Measurements from ENCODE around the gene HS3ST5. TPM values are rescaled to one million over a fixed set of nuclear protein-coding genes. Genes with fewer than 3 reads are reported as not detected.
"Not testable (repeated sequence)": the region's sequence is repeated elsewhere in the genome, so short reads cannot be mapped to it uniquely, and the experiment has no call there.

HS3ST5 gene
- total and polyA plus RNA-seq, 7 donors = 0.28 to 1.1 (median 0.36) TPM; not detected in 2

DNA sequence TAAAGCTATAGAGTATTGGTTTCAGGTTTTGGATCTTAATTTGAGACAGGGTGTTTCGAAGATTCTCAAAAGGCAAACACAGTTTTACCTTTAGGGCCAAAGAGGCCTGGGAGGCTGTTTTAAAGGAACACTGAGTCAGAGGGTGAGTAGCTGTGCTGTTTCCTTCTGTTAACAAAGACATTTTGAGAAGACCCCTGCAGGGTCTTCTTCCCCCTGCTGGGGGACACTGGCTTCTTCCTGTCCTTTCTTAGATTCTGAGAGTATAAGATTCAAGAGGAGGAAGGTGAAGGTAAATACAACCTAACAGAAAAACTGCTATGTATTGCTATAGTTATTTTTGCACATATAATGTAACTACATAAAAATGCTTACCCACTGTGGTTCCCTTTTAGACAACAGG lies 19.0 kb downstream of the HS3ST5 start:
- no peak for DNase-seq
- H3K36me3 ChIP-seq = no peaks in the 10 kb centered on the region
- H3K27me3 ChIP-seq = no peaks in the 10 kb centered on the region
- H3K4me3 ChIP-seq = no peak overlapping the region
- intact Hi-C loops (cut with DNase I) = no loop called here
- TF ChIP-seq, protein P1, sequence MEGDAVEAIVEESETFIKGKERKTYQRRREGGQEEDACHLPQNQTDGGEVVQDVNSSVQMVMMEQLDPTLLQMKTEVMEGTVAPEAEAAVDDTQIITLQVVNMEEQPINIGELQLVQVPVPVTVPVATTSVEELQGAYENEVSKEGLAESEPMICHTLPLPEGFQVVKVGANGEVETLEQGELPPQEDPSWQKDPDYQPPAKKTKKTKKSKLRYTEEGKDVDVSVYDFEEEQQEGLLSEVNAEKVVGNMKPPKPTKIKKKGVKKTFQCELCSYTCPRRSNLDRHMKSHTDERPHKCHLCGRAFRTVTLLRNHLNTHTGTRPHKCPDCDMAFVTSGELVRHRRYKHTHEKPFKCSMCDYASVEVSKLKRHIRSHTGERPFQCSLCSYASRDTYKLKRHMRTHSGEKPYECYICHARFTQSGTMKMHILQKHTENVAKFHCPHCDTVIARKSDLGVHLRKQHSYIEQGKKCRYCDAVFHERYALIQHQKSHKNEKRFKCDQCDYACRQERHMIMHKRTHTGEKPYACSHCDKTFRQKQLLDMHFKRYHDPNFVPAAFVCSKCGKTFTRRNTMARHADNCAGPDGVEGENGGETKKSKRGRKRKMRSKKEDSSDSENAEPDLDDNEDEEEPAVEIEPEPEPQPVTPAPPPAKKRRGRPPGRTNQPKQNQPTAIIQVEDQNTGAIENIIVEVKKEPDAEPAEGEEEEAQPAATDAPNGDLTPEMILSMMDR (IDR thresholded peaks at IDR 0.05) = no peak
- TF ChIP-seq POLR2AphosphoS5 (IDR thresholded peaks at IDR 0.05) = no peak
- TF ChIP-seq POLR2A (IDR thresholded peaks at IDR 0.05) = no peak
- TF ChIP-seq EP300 (IDR thresholded peaks at IDR 0.05) = no peak
- no peak overlapping the region for H3K27ac ChIP-seq
- H3K4me1 ChIP-seq = no peaks in the 10 kb centered on the region
- H3K9me3 ChIP-seq = no peaks in the 10 kb centered on the region
- 89 to 90% methylated on average over 1 of the region's 1 CpG for WGBS, 2 donors

DNA sequence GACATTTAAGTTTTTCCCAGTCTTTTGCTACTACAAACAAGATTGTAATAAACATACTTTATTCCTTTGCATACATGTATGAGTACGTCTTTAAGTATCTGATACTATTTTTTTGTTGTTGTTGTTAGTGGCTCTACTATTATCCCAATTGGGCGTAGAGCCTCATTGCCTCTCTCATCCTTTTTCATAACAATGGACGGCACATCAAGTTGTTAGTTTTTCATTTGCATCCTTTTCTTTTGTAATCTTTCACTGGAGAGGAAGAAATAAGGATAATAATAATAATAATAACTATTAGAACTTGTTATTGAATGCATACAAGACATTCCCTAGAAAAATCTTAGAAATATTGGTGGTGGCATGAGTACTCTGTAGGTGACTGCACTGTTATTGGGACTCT lies 23.1 kb downstream of the HS3ST5 start:
- no peak for DNase-seq
- 86 to 93% methylated on average over 3 of the region's 3 CpGs for WGBS, 2 donors
- intact Hi-C loops (cut with DNase I) = no loop called here
- Histone ChIP-seq H3K27me3 (no peaks in the 10 kb centered on the region), H3K9me3 (no peaks in the 10 kb centered on the region), H3K4me3 (no peak overlapping the region), H3K27ac (no peak overlapping the region), H3K4me1 (peaks cover 0 to 4% (median 3%) of the 10 kb centered on the region in 4 donors), H3K36me3 (no peaks in the 10 kb centered on the region)
- TF ChIP-seq POLR2AphosphoS5 (IDR thresholded peaks at IDR 0.05) = no peak

DNA sequence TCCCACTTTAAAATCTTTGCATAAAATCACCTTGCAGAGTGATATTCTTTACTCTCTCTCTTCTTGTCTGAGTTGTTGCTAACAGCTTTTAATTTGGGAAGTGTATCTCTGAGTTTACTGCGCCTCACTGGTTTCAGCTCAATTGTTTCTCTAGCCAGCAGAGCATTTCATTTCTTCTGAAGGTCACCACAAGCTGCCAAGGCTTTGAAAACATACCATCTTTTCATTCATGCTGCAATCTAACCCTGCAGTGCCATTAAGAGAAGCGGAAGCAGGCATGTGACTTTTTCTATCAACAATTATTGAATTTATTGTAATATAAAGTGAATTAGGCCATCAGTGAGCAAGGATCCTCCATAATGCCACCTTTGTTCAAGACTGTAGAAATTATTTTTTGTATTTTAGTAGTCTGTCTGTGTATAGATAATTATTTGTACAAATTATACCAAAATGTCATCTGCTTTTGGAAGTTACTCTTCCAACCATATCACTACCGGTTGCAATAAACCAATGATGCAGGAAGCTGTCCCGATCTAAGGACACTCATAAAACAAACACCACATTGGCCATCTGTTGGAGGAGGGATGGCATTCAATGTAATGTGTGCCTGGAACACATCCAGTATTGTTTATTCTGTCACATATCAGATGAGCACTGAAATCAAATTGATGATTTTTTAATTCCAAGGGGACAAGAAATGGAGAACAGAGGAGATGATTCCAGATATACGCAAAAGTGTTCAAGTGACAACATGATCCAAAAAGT lies 26.8 kb downstream of the HS3ST5 start:
- TF ChIP-seq, protein P1 (IDR thresholded peaks at IDR 0.05) = no peak
- TF ChIP-seq POLR2A (IDR thresholded peaks at IDR 0.05) (no peak), POLR2AphosphoS5 (IDR thresholded peaks at IDR 0.05) (no peak), EP300 (IDR thresholded peaks at IDR 0.05) (no peak)
- intact Hi-C loops (cut with DNase I) = no loop called here
- no peak overlapping the region for H3K4me3 ChIP-seq
- 62 to 79% methylated on average over 5 of the region's 5 CpGs for WGBS, 2 donors
- no peaks in the 10 kb centered on the region for H3K9me3 ChIP-seq
- H3K4me1 ChIP-seq = peaks cover 0 to 10% (median 9%) of the 10 kb centered on the region in 4 donors
- no peaks in the 10 kb centered on the region for H3K27me3 ChIP-seq
- no peaks in the 10 kb centered on the region for H3K36me3 ChIP-seq
- no peak overlapping the region for H3K27ac ChIP-seq
- DNase-seq = no peak

DNA sequence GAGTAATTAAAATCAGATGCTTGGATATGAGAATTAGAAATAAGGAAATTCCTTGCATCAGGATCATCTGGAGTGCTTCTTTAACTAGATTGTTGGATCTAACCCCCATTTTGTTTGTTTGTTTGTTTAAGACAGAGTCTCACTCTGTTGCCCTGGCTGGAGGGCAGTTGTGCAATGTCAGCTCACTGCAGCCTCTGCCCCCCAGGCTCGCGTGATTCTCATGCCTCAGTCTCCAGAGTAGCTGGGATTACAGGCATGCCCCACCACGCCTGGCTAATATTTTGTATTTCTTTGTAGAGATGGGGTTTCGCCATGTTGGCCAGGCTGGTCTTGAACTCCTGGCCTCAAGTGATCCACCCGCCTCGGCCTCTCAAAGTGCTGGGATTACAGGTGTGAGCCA lies 29.0 kb downstream of the HS3ST5 start:
- H3K36me3 ChIP-seq; H3K27me3 ChIP-seq; H3K27ac ChIP-seq; DNase-seq; H3K4me3 ChIP-seq; H3K9me3 ChIP-seq; H3K4me1 ChIP-seq; intact Hi-C loops (cut with DNase I): not testable (repeated sequence)
- WGBS, 2 donors = 94 to 96% methylated on average over 6 of the region's 6 CpGs

DNA sequence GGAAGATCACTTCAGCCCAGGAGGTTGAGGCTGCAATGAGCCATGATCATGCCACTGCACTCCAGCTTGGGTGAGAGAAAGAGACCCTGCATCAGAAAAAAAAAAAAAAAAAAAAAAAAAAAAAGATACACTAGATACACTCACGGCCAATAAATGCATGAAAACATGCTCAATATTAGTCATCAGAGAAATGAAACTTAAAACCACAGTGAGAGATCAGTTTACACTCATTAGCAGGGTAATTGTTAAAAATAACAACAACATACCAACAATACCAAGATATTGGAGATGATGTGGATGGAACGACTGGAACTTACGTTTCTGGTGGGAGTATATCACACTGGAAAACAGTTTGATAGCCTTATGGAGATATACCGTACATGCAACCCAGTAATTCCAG lies 29.9 kb downstream of the HS3ST5 start:
- no peaks in the 10 kb centered on the region for H3K27me3 ChIP-seq
- H3K36me3 ChIP-seq = no peaks in the 10 kb centered on the region
- TF ChIP-seq POLR2A (IDR thresholded peaks at IDR 0.05) = no peak
- no peak for TF ChIP-seq EP300 (IDR thresholded peaks at IDR 0.05)
- TF ChIP-seq, protein P1 (IDR thresholded peaks at IDR 0.05) = no peak
- no peak for TF ChIP-seq POLR2AphosphoS5 (IDR thresholded peaks at IDR 0.05)
- H3K4me1 ChIP-seq = peaks cover 0 to 10% (median 9%) of the 10 kb centered on the region in 4 donors
- H3K9me3 ChIP-seq = no peaks in the 10 kb centered on the region
- no peak overlapping the region for H3K4me3 ChIP-seq
- WGBS, 2 donors = 89 to 90% methylated on average over 4 of the region's 4 CpGs
- DNase-seq = no peak
- H3K27ac ChIP-seq = no peak overlapping the region
- intact Hi-C loops (cut with DNase I) = no loop called here

DNA sequence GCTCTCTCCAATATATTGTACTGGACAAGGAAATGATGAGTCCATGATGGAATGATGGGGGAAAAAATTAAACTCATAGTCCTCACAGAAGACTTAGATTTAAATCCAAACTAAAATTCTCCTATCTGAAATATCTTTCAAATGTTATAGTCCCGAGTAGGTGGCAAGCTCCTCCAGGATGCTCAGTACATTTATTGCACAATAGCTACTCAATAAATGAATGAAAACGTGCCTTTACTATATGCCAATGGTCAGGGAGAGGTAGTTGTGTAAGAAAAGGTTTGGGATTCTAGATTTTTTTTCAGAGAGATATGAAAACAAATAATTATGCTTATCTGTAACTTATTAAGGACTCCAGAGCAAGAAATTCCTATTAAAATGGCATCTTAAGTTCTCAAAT lies 32.8 kb downstream of the HS3ST5 start:
- no peak for DNase-seq
- intact Hi-C loops (cut with DNase I) = no loop called here
- H3K27ac ChIP-seq = no peak overlapping the region
- H3K4me3 ChIP-seq = no peak overlapping the region
- no peaks in the 10 kb centered on the region for H3K9me3 ChIP-seq
- WGBS, 2 donors = 40 to 80% methylated on average over 2 of the region's 2 CpGs
- H3K36me3 ChIP-seq = no peaks in the 10 kb centered on the region
- no peak for TF ChIP-seq POLR2A (IDR thresholded peaks at IDR 0.05)
- TF ChIP-seq, protein P1 (IDR thresholded peaks at IDR 0.05) = no peak
- no peak for TF ChIP-seq EP300 (IDR thresholded peaks at IDR 0.05)
- no peak for TF ChIP-seq POLR2AphosphoS5 (IDR thresholded peaks at IDR 0.05)
- H3K4me1 ChIP-seq = peaks cover 0 to 9% (median 8%) of the 10 kb centered on the region in 4 donors
- no peaks in the 10 kb centered on the region for H3K27me3 ChIP-seq

All from sigmoid colon (tissue), 7 donors.